Hippocampal formation (tissue), 2 donors: ENCODE data around the gene RAB3GAP1.
"Not testable (repeated sequence)": the region's sequence is repeated elsewhere in the genome, so short reads cannot be mapped to it uniquely, and the experiment has no call there.

Experiments
- DNase-seq, 2 donors: peaks; one replicate each; lab custom pipeline; 2025; lab: John Stamatoyannopoulos, UW

The RAB3GAP1 gene

GRCh38 chr2:135052042-135052876 lies at the start of gene RAB3GAP1:
RAB3GAP1 (plus strand) TSS chr2:135052292; CDS start chr2:135052308, 16 bp downstream.
- DNase-seq = peak; percentile 69 to 74

DNA sequence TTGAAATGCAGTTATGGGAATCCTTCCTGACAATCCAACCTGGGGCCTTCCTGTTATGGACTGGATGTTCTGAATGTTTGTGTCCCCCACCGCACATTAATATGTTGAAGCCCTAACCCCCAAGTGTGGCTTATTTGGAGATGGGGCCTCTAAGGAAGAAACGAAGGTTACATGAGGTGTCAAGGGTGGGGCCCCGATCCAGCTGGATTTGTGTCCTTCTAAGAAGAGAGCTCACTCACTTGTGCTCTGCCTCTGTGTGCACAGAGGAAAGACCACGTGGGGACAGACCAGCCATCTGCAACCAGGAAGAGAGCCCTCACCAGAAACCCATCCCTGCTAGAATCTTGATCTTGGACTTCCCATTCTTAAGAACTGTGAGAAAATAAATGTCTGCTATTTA lies 49.3 kb upstream of the RAB3GAP1 start:
- no peak for DNase-seq

DNA sequence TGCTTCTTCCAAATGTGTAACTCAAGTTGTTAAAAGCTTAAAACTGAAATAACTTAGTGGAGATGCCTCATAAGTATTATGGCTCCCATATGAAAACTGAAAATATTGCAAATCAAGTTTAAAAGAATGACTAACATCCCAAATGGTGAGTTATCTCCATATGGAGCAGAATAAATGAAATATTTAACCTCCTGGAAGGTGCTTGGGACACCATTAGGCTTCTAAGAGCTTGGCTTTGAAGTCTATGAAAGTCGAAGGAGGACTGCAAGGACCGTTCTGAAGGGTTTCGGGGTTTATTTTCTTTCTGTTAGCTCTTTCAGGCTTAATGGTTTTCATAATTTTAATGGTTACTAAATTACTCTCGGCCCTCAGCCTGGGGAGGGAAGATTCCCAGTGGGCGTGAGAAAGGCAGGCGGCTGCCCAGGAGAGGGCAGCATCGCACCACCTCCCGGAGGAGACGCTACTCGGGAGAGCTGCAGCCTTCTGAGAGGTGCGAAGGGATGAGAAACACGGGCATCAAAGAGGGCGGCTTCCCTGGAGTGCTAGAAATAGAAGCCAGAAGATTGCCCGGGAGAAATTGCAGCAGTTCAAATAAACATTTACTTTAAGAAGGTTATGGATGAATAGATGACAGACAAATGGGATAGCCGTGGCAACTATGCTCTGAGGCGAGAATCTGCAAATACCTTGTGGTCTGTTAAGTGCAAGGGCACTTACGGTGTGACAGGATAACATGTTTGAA lies 47.9 kb upstream of the RAB3GAP1 start:
- peak; percentile 38 to 43 for DNase-seq

DNA sequence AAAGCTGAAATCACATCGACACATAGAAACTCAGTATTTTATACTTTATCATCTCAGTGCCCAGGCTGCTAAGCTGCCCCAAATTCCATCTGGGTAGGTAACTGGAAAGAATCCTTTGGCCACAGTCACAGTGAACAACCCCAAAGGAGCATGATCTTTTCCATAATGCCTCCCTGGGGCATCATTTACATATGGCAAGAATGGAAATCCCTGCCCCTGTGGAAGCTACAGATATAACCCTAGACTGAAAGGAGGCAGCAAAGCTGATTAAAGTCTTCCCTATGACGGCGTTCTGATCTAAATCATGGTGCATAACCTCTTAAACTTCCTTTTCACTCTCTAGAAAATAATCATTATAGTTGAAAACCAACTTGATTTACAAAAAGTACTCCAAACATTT lies 46.3 kb upstream of the RAB3GAP1 start:
- no peak for DNase-seq

GRCh38 chr2:135009339-135009738 lies 42.8 kb upstream of the RAB3GAP1 start:
- DNase-seq = no peak

GRCh38 chr2:135010200-135010942 lies 41.7 kb upstream of the RAB3GAP1 start:
- no peak for DNase-seq

DNA sequence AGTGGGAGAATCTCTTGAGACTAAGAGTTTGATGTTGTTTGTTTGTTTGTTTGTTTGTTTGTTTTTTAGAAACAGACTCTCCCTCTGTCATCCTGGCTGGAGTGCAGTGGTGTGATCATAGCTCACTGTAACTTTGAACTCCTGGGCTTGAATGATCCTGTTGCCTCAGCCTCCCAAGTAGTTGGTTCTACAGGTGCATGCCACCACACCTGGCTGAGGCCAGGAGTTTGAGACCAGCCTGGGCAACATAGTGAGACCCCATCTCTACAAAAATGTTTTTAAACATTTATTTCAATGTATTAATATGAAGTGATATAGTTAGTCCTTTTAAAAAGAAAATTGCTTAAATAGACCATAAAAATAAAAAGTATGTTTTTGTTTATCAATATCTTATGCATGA lies 40.5 kb upstream of the RAB3GAP1 start:
- no peak for DNase-seq

DNA sequence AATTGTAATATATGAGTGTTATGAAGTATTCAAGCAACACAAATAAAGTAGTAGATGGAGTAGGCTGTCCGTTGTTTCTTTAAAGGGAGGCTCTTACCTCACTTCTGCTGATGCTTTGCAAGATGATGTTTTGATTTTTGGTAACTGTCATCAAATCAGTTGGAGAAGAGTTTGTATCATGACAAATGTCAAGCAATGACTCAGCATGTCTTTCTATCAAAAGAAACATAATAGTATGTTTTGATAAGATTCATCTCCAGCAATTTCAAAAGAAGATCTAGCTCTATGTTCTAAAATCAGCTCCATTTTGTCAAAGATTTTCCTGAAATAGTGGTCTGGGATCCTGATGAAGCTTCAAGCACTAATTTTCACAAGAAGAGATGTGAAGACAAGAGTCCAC lies 30.5 kb upstream of the RAB3GAP1 start:
- DNase-seq = no peak

DNA sequence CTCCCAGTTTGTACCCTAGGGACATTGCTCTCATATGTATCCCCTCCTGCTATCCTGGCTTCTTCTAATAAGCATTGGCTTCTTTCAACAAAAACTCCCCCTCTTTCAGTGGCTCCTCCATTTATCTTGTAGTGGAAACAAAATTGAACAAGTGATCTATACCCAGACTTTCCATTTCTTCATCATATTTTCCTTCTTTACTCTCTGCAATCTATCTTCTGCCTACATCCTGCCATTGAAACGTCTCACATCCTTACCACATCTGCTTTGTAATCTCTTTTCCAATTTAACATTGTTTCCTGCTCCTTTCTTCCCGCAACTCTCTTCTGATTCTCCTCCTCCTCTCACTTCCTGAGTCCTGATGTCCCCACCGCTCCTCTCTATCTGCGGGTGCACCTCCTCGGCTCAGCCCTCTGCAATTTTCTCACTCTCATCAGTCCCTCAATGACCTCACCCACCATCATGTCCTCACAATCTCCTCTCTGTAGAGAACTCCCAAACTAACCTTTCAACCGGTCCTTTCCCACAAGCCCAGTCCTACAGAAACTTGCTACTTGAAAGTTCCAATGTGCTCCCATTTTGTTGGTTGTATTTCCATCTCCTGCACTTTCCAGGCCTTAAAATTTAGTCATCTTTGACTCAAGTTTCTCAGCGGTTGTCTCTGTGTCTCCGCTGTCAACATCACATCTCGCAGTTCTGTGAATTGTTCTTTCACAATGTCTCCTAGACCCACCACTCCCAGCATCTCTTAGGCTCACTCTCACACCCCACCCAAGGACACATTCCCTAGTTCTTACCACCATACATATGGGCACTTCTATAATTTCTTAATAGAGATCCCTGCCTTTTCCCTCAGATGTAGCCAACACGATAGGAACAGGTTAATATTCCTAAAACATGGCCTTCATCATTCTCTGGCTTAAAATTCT lies 28.9 kb upstream of the RAB3GAP1 start:
- no peak for DNase-seq

DNA sequence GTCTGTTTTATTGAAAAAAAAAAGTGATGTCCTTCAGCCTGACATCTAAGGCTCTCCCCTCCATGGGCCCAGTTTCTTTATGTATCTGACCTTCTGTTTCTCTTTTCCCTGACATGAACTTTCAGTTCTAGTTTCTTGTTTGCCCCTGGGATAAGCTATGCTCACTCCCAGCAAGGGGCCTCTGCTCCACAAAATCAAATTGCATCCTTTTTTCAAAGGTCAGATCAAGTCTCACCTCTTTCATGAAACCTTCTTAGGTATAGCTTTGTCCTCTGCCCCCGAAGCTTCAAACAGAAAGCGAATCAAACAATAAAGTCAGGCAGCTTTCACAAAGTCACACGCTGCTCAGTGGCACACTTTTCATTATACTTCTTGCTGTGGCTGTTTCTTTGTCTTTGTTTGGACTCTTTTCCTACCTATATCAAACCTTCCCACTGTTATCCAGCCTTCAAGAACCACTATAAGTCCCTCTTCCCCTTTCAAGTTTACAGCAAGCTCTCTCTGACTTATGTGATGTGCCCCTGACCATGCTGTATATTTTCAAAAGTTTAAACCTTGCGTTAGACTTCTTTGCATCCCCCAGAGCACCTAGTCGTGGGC lies 28.1 kb upstream of the RAB3GAP1 start:
- DNase-seq = no peak

- DNase-seq = no peak
Observed at GRCh38 chr2:135029481-135030134, 22.5 kb upstream of the RAB3GAP1 start.

GRCh38 chr2:135030826-135031225 lies 21.3 kb upstream of the RAB3GAP1 start:
- no peak for DNase-seq

- DNase-seq = not testable (repeated sequence)
Observed at GRCh38 chr2:135033216-135033615, 18.9 kb upstream of the RAB3GAP1 start.

DNA sequence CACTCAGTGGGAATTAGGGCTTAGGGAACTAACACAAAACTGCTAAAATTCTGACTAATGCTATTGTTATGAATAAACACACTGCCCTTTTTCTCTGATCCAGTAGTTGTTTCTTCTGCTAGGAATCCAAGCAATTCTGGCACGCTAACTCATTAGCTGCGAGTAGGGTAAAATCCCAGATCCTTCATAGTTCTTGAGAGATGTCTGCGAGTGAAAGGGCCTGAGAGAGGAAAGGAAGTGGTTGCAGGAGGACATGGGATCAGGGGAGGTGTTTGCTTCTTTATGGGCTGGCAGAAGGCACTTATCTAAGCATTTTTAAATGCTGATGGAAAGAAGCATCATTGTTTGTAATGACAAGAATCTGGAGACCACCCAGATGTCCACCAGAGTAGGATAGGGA lies 14.3 kb upstream of the RAB3GAP1 start:
- no peak for DNase-seq

DNA sequence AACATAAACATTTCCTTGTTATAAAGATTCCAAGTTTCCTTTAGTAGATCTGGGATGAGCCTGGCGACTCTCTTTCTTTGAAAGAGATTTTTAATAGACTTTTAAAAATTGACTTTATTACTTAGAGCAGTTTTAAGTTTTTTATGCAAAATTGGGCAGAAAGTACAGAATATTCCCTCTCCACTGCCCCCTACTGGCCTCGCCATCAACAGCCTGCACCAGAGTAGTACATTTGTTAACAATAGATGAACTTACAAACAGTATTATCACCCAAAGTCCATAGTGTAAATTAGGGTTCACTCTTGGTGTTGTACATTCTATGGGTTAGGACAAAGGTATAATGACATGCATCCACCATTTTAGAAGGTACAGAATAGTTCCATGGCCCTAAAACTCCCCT lies 8.7 kb upstream of the RAB3GAP1 start:
- DNase-seq = no peak

DNA sequence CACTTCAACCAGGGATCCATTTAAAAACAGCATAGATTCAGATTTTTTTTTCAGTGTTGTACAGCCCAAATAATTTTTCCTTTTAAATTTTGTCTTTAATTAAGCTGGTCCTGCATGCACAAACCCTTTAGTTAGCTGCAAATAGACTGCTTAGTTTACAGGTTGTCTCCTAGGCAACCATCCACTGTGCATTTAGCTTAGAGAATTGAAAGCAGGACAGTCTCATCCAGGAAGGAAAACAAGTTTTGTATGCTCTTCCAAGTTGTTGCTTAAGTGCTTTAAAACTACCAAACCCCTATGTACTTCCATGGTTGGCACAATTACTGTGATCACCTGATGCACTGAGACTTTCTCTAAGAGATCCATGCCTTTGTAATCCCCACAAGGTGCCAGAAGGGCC lies 4.8 kb upstream of the RAB3GAP1 start, which contains the start of gene MAP3K19:
Gene MAP3K19, minus strand, starts transcription at position 148 of the 400 bp plus-strand sequence. CDS start 22,800 bp downstream, outside the sequence.
- DNase-seq = no peak

- no peak for DNase-seq
Observed at GRCh38 chr2:135048122-135048521, 4.0 kb upstream of the RAB3GAP1 start.

DNA sequence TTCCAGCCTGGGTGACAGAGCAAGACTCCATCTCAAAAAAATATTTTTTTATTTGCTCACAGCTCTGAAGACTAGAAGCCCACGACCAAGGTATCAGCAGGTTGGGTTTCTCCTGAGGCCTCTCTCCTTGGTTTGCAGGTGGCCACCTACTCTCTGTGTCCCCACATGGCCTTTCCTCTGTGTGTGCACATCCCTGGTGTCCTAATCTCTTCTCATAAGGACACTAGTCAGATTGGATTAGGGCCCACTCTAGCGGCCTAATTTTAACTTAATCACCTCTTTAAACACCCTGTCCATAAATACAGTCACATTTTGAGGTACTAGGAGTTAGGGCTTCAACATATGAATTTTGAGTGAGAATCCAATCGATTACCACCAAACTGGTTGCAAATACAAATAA lies 2.0 kb upstream of the RAB3GAP1 start:
- DNase-seq = no peak

DNA sequence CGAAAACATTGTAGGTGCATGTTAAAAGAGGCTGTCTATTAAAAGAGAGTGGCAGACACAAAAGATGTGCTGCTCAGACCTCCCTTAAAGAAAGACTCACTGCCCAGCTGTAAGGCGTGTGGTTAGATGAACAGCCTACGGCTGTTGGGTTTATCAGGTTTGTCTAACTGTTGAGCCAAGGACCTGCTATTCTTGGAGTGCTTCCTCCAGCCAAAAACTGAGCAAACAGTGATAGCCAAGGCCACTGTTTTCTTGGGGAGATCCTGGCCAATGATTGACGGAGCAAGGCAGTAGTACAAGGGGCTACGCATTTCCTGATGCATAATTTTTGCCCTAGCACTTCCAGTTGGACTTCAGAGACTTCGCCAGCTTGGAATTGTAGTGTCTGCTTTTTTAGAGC lies 1.4 kb upstream of the RAB3GAP1 start:
- no peak for DNase-seq

GRCh38 chr2:135052997-135053474 lies 944 bp downstream of the RAB3GAP1 start:
- DNase-seq = no peak
